SIG-M5 treated with dmso at 0.1 percent for 504 hours (cell line): ENCODE data around the gene PKHD1.
"Not testable (repeated sequence)": the region's sequence is repeated elsewhere in the genome, so short reads cannot be mapped to it uniquely, and the experiment has no call there.

ENCODE experiments used
- DNase-seq: peaks from one replicate; lab custom pipeline; 2025; ENCODE audit not compliant: unreplicated experiment; lab: John Stamatoyannopoulos, UW

The PKHD1 gene

DNA sequence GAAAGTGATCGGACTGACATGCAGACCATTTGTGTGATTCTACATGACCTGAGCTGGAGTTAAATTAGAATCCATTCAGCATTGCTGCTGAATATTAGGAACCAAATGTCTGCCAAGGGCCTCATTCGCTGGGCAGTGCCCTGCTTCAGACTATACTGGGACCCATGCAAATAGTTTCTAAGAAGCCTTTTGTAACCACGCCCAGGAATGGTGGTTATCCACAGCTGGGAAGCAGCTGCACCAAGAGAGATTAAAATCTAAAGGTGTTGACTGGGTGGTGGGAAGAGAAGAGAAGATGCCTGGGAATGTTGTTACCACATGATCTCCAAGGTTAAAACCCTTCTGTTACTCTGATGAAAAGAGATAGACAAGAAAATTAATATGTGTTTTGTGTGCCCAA, 156.8 kb downstream of the PKHD1 start:
- no peak for DNase-seq

DNA sequence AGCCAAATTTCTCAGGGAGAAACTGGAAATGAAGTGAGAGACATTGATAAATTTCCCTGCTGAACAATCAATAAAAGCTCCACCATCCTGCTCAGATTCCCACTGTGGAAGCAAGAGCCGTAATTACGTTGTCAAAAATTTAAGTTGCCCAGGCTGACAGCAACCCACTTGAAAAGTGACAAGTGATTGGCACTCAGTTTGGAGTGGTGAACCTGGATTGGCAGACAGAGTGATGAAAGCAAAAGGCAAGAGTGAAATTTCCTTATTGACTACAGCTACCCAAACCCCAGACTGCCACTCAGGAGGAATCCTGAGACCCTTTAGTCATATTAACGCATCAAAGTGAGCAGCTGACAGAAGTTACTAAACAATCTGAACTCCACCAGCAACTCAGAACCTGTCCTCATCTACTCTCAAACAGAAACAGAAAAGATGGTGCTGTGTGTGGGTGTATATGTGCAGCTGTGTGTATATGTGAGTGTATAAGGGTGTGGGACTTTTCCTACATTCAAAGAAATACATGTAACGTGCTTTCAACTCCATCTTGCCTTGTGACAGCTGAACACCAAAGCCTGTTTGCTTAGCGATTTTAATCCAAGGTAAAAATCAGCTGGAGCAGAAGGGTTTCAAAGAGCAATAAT, 157.4 kb downstream of the PKHD1 start:
- no peak for DNase-seq

DNA sequence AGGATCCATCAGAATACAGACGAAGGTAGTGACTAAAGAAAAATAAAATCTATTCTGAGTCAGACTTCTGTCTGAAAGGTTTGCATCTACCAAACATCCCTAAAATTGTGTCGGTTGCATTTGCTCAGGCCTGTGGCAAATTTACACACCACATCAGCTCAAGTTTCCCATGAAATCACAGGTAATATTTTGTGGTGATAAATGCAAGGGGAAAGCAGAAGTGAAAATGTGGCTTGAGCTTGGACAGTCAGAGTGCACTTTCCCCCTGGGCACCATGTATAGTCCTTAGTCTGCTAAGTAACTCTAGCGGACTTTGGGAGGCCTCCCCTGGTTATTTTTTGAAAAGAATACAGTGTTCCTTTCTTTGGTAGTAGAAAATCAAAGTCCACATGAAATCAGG, 159.1 kb downstream of the PKHD1 start:
- DNase-seq, result no peak

DNA sequence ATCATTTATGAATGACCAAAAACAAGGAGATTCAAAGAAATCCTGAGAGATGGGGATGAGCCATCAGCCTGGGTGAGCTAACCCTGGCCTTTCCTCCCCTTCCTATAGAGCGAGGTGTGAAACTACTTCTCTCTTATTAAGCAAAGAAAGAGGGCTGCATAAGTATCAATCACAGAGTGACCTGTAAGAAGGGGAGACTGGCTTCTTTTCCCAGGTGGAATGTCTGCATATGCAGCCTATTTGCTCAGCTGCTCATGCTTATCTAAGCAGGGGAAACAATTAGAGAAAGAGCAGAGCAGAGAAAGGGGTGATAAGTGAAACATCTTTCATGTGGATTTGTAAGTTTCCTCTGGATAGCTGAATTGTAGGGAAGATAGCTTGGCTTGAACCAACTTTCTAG, 160.0 kb downstream of the PKHD1 start:
- DNase-seq, result no peak

DNA sequence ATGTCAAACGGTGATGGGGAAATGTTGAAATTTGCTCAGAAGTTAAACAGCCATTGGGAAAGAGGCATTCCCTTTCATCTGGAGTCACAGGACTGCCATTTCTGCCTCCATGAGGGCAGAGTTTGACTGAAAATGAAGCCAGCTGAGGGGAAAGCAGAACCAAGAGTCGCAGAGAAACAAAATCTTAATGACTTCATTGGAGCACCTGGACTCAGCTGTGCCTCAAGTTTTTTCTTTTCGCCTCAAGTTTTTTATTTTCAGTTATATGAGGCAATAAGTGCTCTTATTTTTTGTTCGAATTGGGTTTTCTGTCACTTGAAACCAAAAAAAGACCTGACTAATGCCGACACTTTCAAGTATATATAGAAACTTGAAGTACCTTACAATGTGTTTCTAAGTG, 161.3 kb downstream of the PKHD1 start:
- DNase-seq, result no peak

DNA sequence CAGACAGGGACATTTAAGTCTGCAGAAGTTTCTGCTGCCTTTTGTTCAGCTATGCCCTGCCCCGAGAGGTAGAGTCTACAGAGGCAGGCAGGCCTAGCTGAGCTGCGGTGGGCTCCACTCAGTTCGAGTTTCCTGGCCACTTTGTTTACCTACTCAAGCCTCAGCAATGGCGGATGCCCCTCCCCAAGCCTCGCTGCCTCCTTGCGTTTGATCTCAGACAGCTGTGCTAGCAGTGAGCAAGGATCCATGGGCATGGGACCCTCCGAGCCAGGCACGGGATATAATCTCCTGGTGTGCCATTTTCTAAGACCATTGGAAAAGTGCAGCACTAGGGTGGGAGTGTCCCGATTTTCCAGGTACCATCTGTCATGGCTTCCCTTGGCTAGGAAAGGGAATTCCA, 164.9 kb downstream of the PKHD1 start:
- not testable (repeated sequence) for DNase-seq

DNA sequence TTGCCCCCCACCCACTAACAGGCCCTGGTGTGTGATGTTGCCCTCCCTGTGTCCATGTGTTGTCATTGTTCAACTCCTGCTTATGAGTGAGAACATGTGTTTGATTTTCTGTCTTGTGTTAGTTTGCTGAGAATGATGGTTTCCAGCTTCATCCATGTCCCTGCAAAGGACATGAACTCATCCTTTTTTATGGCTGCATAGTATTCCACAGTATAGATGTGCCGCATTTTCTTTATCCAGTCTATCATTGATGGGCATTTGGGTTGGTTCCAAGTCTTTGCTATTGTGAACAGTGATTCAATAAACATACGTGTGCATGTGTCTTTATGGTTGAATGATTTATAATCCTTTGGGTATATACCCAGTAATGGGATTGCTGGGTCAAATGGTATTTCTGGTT, 169.1 kb downstream of the PKHD1 start:
- DNase-seq, result not testable (repeated sequence)

DNA sequence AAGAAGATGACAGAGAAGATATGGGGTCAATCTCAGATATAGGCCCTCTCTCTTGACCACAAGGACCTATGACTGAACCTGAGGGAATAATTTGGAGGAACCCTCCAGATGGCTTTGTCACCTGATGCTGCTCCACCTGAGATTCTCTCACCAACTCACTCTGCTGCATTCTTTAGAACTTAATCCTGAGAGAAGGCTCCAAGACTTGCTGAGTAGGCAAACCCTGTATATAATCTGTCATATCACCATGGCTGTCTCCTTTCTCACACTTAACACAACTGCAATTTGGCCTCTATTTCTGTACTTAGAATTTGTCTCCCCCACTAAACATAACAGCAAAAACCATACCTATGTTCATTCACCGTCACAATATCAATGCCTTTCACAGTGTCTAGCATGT, 172.3 kb downstream of the PKHD1 start:
- DNase-seq, result no peak

DNA sequence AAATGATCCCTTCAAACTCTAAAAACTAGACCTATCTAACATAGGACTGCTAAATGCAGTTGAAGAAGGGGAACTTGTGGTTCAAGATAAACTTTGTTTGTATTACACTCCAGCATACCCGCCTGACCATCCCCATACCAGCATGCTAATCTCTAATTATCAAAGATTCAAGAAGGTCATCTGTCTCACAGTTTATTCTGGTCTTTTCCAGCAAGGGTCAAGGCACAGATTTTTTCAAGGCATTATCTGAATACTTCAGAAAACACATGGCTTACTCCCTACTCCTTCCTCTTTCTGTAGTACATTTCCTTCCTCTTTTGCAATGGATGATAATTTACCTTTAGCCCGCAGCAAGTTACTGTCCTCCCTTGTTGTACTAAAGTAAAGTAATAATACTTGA, 174.1 kb downstream of the PKHD1 start:
- DNase-seq, result peak; percentile 6

DNA sequence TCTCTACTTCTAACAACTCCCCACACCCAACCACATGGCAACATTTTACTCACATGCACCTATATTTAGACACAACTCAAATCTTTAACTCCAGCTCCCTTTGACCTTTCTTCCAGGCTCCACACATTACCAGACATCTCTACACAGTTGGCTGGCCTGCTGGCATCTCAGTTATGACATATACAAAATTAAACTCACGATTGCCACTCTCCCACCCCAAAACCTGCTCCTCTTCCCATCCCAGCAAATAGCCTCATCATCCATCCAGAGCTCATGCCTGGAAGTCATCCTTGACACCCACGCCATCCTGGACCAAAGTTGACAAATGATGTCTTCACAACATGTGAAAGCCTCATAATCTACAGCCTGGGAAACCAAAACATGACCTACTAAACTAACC, 176.6 kb downstream of the PKHD1 start:
- DNase-seq, result no peak

DNA sequence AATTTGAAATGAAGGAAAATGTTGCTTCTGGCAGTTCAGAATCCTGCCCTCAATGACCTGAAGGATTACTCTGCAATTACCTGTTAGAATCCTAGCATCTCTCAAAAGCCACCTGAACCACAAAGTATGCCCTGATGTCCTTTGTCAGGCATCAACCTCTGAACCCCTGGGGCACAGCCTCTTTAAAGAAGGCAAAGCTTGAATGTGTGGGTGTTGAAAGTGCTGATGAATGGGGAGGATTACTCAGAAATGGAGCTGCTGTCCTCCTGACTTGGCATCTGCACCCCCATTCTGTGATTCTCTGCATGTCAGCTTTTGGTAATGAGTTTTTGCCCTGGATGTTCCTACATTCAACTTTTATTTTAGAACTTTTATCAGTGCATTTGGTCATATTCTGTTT, 179.2 kb downstream of the PKHD1 start:
- no peak for DNase-seq

DNA sequence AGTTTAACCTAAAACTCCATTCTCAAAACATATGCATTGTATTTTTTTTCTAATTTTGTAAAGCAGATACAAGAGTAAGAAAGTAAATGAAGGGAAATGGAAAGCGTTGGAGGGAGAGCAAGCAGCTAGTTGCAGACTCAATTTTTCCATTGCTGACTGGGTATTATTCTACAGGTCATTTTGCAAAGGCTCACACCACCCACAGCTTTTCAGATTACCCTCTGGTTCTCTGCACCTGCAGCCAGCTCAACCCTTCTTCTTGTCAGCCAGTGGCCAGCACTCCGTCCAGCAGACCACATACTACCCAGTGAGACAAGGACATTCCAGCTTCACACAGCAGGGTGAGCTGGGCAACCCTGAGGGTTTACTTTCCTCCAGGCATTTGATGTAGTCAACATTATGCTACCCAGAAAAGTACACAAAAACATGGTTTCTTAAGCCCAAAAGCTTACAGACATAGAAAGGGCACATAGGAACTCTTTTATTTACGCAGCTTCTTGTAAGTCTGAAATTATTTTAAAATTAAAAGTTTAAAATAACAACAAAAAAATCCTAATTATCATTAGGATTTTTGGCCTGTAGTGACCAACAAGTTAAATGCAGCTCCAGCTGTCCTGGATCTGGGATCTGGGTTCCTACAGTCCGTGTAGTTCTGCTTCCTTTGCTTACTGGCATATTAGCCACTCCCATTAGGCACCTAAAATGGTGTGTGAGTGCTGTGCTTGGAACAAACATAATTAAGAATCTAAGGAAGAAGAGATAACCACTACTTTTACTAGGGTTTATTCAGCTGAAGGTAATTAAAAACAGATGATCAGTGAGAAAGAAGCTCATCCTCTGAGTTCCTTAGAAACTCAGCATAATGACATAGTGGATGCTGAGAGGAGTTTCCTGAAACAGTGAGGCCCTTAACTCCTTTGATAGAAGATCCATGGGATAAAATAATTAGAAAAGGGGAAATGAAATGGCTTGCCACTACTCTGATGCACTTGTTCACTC, 185.3 kb downstream of the PKHD1 start:
- DNase-seq, result no peak

DNA sequence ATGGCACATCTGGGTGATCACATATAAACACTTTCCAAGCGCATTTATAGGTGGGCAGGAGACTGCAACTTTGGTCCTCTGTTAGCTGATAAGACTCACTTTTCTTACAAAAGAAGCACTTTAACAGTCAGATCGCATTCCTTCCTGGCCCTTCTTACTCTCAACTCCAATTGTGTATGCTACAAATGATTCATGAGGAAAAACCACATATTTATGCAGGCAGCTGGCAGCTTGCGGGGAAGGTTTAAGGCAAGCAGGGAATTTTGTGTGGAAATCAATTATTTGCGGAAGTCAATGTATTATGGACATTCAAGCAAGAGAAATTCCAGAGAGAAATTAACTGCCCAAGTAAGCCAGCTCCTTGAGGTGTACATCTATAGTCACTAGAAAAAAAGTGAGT, 194.0 kb downstream of the PKHD1 start:
- DNase-seq, result no peak

DNA sequence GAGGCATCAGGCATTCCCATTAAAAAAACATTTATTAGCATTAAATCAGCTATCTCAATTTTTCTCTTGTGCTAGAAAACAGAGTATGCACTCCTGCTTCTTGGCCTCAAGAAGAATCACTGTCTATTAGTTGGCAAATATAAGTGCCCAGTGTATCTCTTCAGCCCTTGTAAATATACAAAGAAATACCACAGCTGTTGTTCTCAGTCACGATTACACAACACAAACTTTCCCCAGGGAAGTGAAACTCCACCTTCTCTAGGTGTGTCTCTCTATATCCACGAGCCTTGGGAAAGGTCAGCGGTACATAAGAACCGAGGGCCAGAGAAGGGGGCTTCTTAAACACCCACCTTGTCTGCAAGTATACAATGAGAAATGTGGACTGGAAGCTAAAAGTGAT, 194.7 kb downstream of the PKHD1 start:
- no peak for DNase-seq

DNA sequence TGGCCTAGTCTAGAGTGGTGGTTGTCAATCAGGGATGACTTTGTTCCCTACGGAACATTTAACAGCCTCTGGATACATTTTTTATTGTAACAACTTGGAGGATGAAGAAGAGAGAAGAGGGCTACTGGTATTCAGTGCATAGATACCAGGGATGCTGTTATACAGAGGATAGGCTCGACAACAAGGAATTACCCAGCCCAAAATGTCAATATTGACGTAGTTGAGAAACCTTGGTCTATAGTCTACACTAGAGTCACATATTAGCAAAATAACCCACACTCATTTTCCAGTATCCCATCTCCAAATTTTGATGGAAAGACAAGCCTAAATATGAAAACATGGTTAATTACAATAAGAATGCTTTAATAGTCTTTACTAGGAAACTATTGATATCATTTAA, 195.1 kb downstream of the PKHD1 start:
- no peak for DNase-seq

DNA sequence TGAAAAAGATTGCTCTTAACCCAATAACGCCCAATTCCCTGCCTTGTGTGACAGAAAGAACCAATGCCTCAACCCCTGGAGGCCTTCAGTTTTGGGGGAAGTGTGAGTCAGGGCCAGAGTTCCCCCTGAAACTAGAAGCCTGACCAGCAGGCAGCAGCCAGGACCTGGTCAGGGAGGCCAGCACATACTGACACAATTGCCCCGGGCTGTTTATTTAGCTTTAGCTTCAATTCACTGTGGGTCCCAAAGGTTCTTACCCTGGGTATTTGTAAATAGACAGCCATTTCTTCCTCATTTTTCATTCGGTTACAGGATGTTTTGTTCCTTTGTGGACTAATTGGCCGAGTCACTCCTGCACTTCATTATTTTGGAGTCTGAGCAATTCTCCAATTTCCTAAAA, 195.6 kb downstream of the PKHD1 start:
- DNase-seq, result no peak

DNA sequence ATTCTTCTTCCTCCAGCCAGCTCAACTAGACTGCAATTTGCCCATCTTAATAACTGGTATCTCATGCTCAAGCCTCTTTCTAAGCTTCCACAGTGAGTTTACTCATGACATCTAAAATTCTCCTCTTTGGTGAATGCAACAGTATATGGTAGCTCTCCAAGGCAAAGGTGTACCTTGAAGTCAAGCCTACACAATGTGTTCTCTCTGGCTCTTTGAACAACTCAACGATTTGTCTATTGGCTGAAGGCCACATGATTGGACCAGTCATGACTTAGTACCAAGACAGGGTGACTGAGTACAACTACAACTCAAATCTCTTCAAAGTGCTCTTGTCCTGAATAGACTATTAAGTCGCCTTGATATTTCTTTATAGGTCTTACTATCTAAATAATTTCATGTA, 199.6 kb downstream of the PKHD1 start:
- DNase-seq, result no peak

DNA sequence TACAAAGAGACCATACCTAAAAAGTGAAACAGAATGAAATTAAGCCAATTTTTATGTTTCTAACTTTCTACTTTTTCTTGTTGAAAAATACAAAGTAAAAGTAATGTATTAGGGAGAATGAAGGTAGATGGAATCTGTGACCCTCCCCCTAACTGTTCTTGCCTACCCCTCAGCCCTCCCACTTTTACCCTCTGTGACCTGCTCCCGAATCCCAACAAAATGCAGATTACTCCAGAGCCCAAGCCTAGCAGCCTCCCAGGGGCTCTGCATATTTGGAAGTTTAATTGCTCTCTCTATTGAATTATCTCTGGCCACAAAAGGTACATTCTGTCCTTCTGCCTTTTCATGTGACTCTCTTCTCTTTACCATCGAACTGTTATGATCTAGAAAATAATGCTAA, 201.5 kb downstream of the PKHD1 start:
- no peak for DNase-seq

DNA sequence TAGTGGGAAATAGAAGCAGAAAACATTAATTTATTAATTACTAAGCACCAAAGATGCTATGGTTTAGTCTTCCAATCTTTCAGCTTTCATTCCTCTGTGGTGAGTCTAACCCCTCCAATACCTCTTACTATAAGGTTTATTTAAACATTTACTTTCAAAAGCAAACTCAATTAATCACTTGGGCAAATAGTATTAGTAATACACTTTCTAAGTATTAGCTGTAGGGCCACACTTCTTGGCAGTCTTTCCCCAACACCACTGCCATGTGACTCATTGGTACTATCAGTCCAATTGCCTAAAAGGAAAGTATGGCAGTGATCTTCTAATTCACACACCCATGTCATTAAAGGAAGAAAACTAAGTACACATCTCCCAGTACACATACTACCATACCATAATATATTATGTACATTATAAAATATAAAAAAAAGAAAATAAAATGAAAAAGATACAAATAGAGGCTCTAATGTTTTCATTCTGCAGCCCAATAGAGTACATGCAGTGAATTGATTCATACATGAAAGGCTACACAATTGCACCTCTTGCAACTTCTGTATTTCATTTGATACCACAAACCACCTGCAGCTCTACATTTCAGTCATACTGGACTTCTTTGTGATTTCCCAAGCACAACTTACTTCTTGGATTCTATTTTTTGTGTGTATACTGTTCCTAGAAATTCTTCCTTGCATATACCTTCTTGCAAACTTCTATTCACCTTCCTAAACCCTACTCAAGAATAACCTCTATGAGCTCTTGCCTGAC, 218.6 kb downstream of the PKHD1 start:
- no peak for DNase-seq

DNA sequence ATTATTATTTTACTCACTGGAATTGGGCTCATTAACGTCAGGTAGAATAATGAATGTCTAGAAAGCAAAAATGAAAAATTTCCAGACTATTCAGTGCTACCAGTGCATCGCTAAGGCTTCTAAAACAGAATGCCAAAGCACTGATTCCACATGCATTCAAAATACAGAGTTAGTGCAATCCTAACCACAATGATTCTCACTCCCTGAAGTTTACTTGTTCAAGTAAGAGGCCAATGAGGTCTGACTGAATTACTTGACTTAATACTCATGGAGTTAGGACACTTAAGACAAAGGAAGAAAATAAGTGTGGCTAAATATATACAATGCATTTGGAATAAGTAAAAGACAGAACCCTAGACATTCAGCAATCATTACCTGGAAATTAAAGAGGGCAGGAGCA, 220.5 kb downstream of the PKHD1 start:
- DNase-seq, result no peak

DNA sequence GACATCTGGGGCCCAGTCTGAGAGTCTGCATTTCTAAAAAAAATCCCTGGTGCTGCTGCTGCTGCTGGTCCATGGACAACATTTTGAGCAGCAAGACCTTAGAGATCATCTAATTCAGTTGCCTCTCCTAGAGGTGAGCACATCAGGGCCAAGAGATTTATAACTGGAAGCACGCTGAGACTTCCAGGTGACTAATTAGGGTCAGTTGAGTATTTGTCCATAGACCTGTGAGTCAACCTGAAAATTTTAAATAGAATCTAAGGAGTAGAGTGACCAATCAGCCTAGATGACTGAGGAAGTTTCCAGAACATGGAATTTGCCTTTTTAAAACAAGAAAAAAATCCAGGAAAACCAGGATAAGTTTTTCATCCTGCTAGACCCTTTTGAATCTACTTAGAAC, 221.4 kb downstream of the PKHD1 start:
- no peak for DNase-seq

DNA sequence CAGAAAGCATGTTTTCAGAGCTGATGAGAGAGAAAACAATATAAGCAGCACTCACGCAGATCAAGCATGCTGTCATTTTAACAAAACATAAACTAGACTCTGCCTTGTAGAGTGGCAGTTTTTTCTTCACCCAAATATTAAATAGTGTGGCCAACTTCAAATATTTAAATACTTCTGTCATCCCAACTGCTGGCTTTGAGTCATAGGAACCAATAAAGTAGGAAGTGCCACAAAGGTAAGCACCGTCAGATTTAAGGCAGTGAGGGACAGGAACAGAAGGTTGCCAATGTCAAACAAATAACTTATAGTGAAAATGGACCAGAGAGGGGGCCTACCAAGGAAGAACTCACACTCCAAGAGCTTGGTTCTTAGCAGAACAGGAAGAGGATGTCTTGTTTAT, 222.2 kb downstream of the PKHD1 start:
- no peak for DNase-seq
